Measurements from ENCODE around the gene MYO7A. TPM values are rescaled to one million over a fixed set of nuclear protein-coding genes. Genes with fewer than 3 reads are reported as not detected.

The MYO7A gene
- total and polyA plus RNA-seq, 8 donors: 1.4 to 29.2 (median 3.3) TPM

DNA sequence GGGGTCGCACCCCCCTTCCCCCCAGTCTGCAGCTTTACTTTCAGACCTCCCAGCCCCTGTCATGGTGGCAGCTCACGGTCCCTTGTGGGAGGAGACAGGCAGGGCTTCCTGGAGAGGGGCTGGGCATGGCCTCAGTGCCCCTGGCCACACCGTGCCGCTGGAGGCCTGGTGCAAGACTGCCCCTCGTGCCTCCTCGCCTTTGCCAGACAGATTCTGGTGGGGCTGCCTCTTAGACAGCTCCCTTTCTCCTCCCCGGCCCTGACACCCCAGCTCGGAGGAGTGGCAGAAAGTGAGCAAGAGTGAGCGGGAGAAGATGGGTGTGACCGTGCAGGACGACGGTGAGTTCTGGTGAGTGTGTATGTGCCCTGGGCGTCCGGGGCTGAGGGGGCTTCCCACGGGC lies 12.1 kb upstream of the MYO7A start:
- no peak for DNase-seq
- Histone ChIP-seq H3K4me3 (no peak overlapping the region), H3K9me3 (no peaks in the 10 kb centered on the region), H3K27ac (no peak overlapping the region), H3K4me1 (peaks cover 0 to 9% (median 2%) of the 10 kb centered on the region in 4 donors), H3K27me3 (no peaks in the 10 kb centered on the region), H3K36me3 (peaks cover 8 to 86% (median 77%) of the 10 kb centered on the region in 4 donors)
- WGBS, 5 donors: 93 to 95% (median 94%) methylated on average over 13 to 15 of the region's 15 CpGs
- intact Hi-C loops (cut with DNase I; ENCODE audit: low total_unique reads): no loop called here
- TF ChIP-seq EP300 (IDR thresholded peaks at IDR 0.05): no peak
- TF ChIP-seq POLR2A (IDR thresholded peaks at IDR 0.05): no peak
- TF ChIP-seq POLR2AphosphoS5 (IDR thresholded peaks at IDR 0.05): no peak
- TF ChIP-seq, protein P1, sequence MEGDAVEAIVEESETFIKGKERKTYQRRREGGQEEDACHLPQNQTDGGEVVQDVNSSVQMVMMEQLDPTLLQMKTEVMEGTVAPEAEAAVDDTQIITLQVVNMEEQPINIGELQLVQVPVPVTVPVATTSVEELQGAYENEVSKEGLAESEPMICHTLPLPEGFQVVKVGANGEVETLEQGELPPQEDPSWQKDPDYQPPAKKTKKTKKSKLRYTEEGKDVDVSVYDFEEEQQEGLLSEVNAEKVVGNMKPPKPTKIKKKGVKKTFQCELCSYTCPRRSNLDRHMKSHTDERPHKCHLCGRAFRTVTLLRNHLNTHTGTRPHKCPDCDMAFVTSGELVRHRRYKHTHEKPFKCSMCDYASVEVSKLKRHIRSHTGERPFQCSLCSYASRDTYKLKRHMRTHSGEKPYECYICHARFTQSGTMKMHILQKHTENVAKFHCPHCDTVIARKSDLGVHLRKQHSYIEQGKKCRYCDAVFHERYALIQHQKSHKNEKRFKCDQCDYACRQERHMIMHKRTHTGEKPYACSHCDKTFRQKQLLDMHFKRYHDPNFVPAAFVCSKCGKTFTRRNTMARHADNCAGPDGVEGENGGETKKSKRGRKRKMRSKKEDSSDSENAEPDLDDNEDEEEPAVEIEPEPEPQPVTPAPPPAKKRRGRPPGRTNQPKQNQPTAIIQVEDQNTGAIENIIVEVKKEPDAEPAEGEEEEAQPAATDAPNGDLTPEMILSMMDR (IDR thresholded peaks at IDR 0.05): no peak

DNA sequence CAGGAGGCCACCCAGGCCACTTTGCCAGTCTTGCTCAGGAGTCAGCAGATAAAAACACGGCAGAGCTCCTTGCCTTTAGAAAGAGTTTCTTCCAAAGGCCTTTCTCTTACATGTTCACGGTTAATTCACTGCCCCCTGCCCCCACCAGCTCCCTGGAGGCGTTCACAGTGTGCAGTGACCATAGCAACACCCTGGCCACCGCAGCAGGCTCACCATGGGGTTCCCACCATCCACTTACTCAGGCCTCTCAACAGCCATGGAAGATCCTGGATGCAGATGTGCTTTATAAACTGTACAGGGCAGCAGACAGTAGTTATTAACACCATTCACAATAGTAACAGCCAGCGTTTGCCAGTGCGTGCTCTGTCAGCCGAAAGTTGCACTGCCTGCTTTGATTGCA lies 10.6 kb upstream of the MYO7A start:
- no peak for DNase-seq
- H3K36me3 ChIP-seq: peaks cover 21 to 95% (median 88%) of the 10 kb centered on the region in 4 donors
- no peak overlapping the region for H3K4me3 ChIP-seq
- peaks cover 0 to 8% (median 0%) of the 10 kb centered on the region in 4 donors for H3K4me1 ChIP-seq
- no peak for TF ChIP-seq POLR2A (IDR thresholded peaks at IDR 0.05)
- TF ChIP-seq, protein P1 (IDR thresholded peaks at IDR 0.05): no peak
- no peak for TF ChIP-seq EP300 (IDR thresholded peaks at IDR 0.05)
- TF ChIP-seq POLR2AphosphoS5 (IDR thresholded peaks at IDR 0.05): no peak
- H3K27ac ChIP-seq: no peak overlapping the region
- no peaks in the 10 kb centered on the region for H3K9me3 ChIP-seq
- no peaks in the 10 kb centered on the region for H3K27me3 ChIP-seq
- WGBS, 5 donors: 75 to 84% (median 79%) methylated on average over 6 to 7 of the region's 7 CpGs
- intact Hi-C loops (cut with DNase I; ENCODE audit: low total_unique reads): no loop called here

DNA sequence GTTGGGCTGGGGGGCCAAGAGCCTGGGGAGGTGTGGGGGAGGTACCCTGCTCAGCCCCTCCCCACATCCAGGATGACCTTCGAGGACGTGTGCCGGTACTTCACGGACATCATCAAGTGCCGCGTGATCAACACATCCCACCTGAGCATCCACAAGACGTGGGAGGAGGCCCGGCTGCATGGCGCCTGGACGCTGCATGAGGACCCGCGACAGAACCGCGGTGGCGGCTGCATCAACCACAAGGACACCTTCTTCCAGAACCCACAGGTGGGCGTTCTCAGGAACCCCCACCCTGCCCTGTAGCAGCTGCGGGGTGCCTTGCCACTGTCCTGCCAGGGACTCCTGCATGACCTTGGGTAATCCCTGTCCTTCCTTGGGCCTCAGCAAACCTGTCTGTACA lies 10.0 kb upstream of the MYO7A start:
- Histone ChIP-seq H3K27me3 (no peaks in the 10 kb centered on the region), H3K4me1 (peaks cover 0 to 2% (median 0%) of the 10 kb centered on the region in 4 donors), H3K9me3 (no peaks in the 10 kb centered on the region), H3K27ac (no peak overlapping the region), H3K36me3 (peaks cover 26 to 95% (median 89%) of the 10 kb centered on the region in 4 donors), H3K4me3 (no peak overlapping the region)
- TF ChIP-seq, protein P1 (IDR thresholded peaks at IDR 0.05): no peak
- TF ChIP-seq POLR2A (IDR thresholded peaks at IDR 0.05) (no peak), POLR2AphosphoS5 (IDR thresholded peaks at IDR 0.05) (no peak), EP300 (IDR thresholded peaks at IDR 0.05) (no peak)
- WGBS, 5 donors: 92 to 97% (median 94%) methylated on average over 12 to 17 of the region's 17 CpGs
- intact Hi-C loops (cut with DNase I; ENCODE audit: low total_unique reads): no loop called here
- DNase-seq: no peak

DNA sequence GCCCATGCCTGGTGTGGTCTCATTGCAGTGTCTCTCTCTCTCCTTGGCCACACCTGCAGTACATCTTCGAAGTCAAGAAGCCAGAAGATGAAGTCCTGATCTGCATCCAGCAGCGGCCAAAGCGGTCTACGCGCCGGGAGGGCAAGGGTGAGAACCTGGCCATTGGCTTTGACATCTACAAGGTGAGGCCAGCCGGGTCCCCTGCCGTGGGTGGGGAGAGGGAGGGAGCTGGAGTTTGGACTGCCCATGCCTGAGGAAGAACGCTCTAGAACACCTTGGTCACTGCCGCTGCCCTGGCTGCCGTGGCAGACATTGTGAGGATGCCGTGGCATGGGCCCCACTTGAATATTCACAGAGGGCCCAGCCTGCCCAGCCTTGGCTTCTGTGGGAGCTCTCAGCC lies 9.1 kb upstream of the MYO7A start:
- Histone ChIP-seq H3K36me3 (peaks cover 34 to 100% (median 97%) of the 10 kb centered on the region in 4 donors), H3K27ac (no peak overlapping the region), H3K4me1 (no peaks in the 10 kb centered on the region), H3K27me3 (no peaks in the 10 kb centered on the region), H3K4me3 (no peak overlapping the region), H3K9me3 (no peaks in the 10 kb centered on the region)
- no peak for DNase-seq
- TF ChIP-seq POLR2A (IDR thresholded peaks at IDR 0.05) (no peak), EP300 (IDR thresholded peaks at IDR 0.05) (no peak), POLR2AphosphoS5 (IDR thresholded peaks at IDR 0.05) (no peak)
- TF ChIP-seq, protein P1 (IDR thresholded peaks at IDR 0.05): no peak
- intact Hi-C loops (cut with DNase I; ENCODE audit: low total_unique reads): no loop called here
- 91 to 95% (median 92%) methylated on average over 10 to 12 of the region's 12 CpGs for WGBS, 5 donors
